Measurements from ENCODE around the gene OSTM1. TPM values are rescaled to one million over a fixed set of nuclear protein-coding genes. Genes with fewer than 3 reads are reported as not detected.
A peak's percentile ranks its signal among the peaks of the same experiment; 100 is the strongest.

The OSTM1 gene
- total RNA-seq, 1 experiment from 2014 or later = 20.9 TPM

DNA sequence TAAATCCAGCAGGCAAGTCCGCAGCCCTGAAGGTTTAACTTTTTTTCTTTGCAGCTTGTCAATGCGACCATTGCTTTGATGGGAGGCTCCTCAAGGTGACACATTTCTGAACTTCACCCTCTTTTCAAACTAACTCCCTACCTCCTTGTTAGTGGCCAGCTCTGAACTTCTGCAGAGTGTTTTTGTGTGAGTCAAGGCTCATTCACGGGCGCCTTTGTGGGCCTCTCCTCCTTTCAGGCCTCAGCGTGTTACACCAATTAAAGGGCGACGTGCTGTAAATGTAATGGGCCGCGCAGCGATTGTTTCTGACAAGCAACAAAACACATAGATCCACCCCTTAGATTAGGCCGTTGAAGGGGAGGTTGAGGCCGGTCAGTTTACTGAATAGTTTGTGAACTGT, 45.8 kb upstream of the OSTM1 start:
- Histone ChIP-seq H2BK5ac (ENCODE audit: insufficient read length, low read length) (no peak overlapping the region), H3K23me2 (ENCODE audit: insufficient read length, low read depth, low read length, poor library complexity, severe bottlenecking) (no peaks in the 10 kb centered on the region), H4K91ac (ENCODE audit: insufficient read length, low read depth, low read length) (no peak overlapping the region), H4K5ac (ENCODE audit: insufficient read length, low read depth, low read length) (no peak overlapping the region), H3K27ac (ENCODE audit: insufficient read length, low read depth, low read length) (no peak overlapping the region), H4K8ac (replicated peaks; ENCODE audit: insufficient read length, low read depth, low read length) (no peak overlapping the region), H3K4me2 (ENCODE audit: insufficient read depth, insufficient read length, low read length) (no peak overlapping the region), H3K23ac (ENCODE audit: insufficient read length, low read depth, low read length) (no peak overlapping the region), H3K9ac (ENCODE audit: extremely low read depth, insufficient read length, low read length) (no peak overlapping the region), H2AK5ac (ENCODE audit: insufficient read length, low read length) (no peak overlapping the region), H3T11ph (ENCODE audit: low read length) (no peak overlapping the region), H3K18ac (ENCODE audit: insufficient read length, low read depth, low read length) (no peak overlapping the region), H2BK15ac (ENCODE audit: low read depth, low read length) (no peak overlapping the region), H2BK120ac (ENCODE audit: low read depth, low read length, poor library complexity, severe bottlenecking) (no peak overlapping the region), H4K20me1 (ENCODE audit: control insufficient read depth, insufficient read depth, insufficient read length) (no peaks in the 10 kb centered on the region), H3K79me1 (ENCODE audit: insufficient read depth, low read depth, low read length, poor library complexity, severe bottlenecking) (no peaks in the 10 kb centered on the region), H3K14ac (ENCODE audit: insufficient read depth, low read length) (no peak overlapping the region), H2BK20ac (ENCODE audit: low read depth, low read length, poor library complexity, severe bottlenecking) (no peak overlapping the region), H2BK12ac (ENCODE audit: insufficient read length, low read depth, low read length) (no peak overlapping the region), H3K9me3 (ENCODE audit: control insufficient read depth, low read depth, low read length) (no peaks in the 10 kb centered on the region), H3K27me3 (ENCODE audit: insufficient read depth, low read length) (peaks cover 95% of the 10 kb centered on the region), H2AFZ (ENCODE audit: low read length) (no peak overlapping the region), H3K79me2 (ENCODE audit: insufficient read depth, low read length) (no peaks in the 10 kb centered on the region), H3K4me1 (ENCODE audit: insufficient read depth, low read length) (peaks cover 6% of the 10 kb centered on the region), H3K4ac (ENCODE audit: low read depth, low read length) (no peak overlapping the region), H3K56ac (ENCODE audit: insufficient read length, low read depth, low read length) (no peak overlapping the region)
- Mint-ChIP-seq H3K27me3 (ENCODE audit: low read depth) (peaks cover 98% of the 10 kb centered on the region), H3K36me3 (ENCODE audit: insufficient read depth in 1 of 3, low read depth in 3 of 3) (no peaks in the 10 kb centered on the region; a peak in 2 of 7 replicates), H3K27ac (no peak overlapping the region), H3K4me3 (peak overlapping the region in 1 of 2 experiments; percentile 73; a peak in 3 of 5 replicates), H3K4me1 (peaks cover 46 to 53% of the 10 kb centered on the region in 2 experiments), H3K9me3 (peaks cover 3 to 16% of the 10 kb centered on the region in 2 experiments; a peak in 4 of 5 replicates)
- DNase-seq = peak; percentile 41
- no CpG with 5 or more reads among the region's 12 CpGs for WGBS (ENCODE audit: extremely low coverage, insufficient read length, low lambda C conversion rate)
- TF ChIP-seq, protein P1, sequence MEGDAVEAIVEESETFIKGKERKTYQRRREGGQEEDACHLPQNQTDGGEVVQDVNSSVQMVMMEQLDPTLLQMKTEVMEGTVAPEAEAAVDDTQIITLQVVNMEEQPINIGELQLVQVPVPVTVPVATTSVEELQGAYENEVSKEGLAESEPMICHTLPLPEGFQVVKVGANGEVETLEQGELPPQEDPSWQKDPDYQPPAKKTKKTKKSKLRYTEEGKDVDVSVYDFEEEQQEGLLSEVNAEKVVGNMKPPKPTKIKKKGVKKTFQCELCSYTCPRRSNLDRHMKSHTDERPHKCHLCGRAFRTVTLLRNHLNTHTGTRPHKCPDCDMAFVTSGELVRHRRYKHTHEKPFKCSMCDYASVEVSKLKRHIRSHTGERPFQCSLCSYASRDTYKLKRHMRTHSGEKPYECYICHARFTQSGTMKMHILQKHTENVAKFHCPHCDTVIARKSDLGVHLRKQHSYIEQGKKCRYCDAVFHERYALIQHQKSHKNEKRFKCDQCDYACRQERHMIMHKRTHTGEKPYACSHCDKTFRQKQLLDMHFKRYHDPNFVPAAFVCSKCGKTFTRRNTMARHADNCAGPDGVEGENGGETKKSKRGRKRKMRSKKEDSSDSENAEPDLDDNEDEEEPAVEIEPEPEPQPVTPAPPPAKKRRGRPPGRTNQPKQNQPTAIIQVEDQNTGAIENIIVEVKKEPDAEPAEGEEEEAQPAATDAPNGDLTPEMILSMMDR (conservative IDR thresholded peaks at IDR 0.05) = no peak

Data from H9 (cell line).